Activated CD8-positive, alpha-beta memory T cell treated with anti-CD3 and anti-CD28 coated beads for 4 hours (primary cell): Measurements from ENCODE around the gene C10orf53.
"Not testable (repeated sequence)": the region's sequence is repeated elsewhere in the genome, so short reads cannot be mapped to it uniquely, and the experiment has no call there.

ENCODE experiments used
- DNase-seq, 2 donors: peaks; one replicate each; pipeline ENCODE4 v3.0.0-alpha.2; 2020; ENCODE audit warnings: low read depth in 2 of 2

The C10orf53 gene

GRCh38 chr10:49652421-49653272 lies 26.8 kb upstream of the C10orf53 start:
- DNase-seq = no peak

GRCh38 chr10:49653273-49653929 lies 26.1 kb upstream of the C10orf53 start:
- DNase-seq = no peak

GRCh38 chr10:49654036-49654693 lies 25.3 kb upstream of the C10orf53 start:
- no peak for DNase-seq

DNA sequence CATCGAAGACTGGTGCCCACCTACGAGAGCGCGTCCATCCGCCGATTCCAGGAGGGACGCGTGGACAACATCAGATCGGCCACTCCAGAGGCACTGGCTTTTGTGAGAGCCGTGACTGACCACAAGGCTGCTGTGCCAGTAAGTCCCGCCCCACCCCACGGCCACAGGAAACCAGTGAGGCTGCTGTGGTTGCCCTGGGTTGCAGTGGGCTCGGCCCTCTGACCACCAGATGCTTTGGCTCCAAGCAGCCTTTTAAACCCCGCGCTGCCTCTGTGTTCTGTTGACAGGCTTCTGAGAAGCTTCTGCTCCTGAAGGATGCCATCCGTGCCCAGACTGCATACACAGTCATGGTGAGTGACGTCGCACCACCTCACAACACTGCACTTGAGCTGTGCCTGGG lies 24.4 kb upstream of the C10orf53 start:
- DNase-seq = no peak

GRCh38 chr10:49656845-49657493 lies 22.5 kb upstream of the C10orf53 start:
- no peak for DNase-seq

- DNase-seq = no peak
These were observed 21.8 kb upstream of the C10orf53 start for GRCh38 chr10:49657606-49658005.

GRCh38 chr10:49661140-49661856 lies 18.2 kb upstream of the C10orf53 start:
- no peak for DNase-seq

DNA sequence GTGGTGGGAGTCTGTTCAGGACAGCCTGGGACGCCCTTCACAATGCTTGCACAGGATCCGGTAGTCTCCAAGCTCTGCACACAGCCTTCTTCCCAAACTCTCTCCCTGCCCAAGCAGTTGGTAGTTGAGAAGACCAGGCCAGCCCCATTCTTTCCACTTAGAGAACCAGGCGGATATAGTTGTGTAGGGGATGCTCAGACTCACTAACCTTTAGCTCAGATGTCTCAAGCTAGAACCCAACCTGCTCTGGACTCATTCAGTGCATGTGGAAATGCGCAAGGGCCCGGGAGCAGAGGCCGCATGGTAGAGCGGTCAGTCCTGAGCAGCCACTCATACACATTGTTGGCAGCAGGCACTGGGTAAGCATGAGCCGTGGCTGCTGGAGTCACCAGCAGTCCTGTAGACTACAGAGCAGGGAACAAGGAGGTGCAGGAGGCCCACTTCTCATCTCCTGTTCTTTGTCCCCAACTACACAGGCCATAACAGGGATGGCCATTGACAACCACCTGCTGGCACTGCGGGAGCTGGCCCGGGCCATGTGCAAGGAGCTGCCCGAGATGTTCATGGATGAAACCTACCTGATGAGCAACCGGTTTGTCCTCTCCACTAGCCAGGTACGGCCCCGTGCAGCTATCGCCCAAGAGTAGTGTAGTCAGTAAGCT lies 17.2 kb upstream of the C10orf53 start:
- no peak for DNase-seq

- DNase-seq = no peak
These were observed 15.9 kb upstream of the C10orf53 start for GRCh38 chr10:49663596-49663995.

DNA sequence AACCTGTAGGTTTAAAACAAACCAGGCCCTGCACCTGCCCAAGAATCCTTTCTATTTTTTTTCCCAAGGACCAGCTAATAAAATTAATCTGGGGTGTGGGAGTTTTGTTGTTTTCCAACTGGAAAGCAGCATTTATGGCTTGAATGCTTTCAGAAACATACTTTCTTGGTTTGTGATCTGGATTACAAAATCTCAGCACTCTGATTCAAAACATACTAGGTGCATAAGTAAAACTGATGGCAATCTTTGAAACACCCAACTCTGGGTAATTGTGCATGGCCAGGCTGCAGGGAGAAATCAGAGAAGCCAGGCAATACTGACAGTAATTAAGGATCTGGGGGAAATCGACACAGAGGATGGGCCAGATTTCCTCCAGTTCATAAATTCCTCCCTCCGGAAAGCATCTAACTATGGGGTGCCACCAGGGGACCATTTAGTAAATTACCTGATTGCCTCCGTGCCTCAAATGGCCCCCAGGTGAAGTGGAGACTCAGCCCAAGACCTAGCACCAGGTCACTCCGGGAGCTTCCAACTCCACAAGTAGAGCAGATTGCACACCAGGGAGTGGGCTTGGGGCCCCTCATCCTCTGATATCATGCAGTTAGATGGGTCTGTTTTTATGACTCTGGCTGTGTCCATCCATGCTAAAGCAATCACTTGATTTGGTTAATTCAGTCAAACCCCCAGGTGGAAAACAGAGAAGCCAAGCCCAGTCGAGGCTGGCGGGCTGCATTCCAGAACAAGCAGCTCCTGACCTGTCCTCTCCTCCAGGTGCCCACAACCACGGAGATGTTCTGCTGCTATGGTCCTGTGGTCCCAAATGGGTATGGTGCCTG lies 15.2 kb upstream of the C10orf53 start:
- DNase-seq = no peak

GRCh38 chr10:49664842-49665355 lies 14.6 kb upstream of the C10orf53 start:
- DNase-seq = no peak

DNA sequence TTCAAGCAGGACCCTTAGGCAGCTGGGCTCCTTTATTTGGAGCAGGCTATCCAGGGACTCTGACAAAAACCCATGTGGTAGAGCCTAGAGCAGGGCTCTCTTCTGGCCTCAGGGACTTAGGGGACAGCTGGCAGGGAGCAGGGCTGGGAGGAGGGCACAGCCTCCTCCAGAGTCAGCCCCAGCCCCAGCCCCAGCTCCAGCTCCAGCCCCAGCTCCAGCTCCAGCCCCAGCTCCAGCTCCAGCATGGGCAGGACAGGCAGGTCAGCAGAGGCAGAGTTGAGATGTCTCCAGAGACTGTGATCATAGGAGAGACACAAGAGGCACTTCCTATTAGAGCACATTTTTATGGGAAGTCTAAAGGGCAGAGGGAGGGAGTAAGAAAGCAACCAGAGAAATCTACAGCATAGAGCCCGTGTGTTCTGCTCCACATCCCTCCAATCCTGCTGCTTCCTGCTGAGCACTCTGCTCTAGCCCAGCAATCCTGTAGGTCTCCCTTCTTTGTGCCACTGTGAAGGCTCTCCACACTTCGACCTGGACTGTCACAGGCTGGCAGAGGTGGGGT lies 13.3 kb upstream of the C10orf53 start:
- no peak for DNase-seq

GRCh38 chr10:49666685-49667084 lies 12.8 kb upstream of the C10orf53 start:
- DNase-seq = no peak

- no peak for DNase-seq
These were observed 11.5 kb upstream of the C10orf53 start for GRCh38 chr10:49667991-49668390.

DNA sequence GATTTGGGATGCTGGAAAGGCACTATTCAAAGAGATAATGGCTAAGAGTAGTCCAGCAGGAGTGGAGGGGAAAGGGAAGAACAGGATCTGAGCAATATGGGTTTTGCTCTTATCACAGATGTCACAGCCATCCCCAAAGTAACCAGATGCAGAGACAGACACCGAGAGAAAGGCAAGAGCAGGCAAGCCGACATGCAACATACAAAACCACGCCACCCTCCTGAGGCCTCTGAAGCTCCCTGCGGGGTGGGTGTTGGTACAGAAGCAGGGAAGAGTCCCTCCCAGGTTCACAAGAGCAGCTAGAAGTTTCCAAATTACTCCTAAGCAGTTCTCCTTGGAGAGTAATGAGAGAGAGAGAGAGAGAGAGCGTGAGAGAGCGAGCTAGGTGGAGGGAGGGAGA lies 10.8 kb upstream of the C10orf53 start:
- no peak for DNase-seq

DNA sequence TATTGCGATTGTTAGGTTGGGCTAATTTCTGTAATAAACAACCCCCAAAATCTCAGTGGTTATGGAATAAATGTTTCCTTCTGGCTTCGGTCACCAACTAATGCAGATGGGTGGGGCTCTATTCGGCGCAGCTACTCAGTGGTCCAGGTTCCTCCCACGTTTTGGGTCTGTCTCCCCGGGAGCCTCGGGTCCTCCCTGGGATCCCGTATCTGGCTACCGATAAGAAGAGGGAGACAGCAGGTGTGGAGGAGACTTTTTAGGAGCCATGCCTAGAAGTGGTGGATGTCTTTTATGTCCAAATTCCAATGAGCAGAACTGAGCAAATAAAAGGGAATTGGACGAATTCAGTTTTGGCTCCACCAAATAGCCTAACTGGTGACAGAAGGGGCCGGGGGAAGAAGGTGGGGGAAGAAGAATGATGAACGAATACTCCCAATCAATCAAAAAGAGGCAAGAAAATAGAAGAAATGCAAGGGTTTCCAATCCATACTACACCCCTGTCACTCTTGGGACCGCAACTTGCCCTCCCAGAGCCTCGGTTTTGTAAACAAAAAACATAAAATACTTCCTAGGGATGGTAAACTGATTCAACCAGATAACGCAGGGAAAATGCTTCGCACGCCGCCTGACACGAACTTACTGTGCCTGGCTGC lies 498 bp upstream of the C10orf53 start:
- DNase-seq = no peak

- not testable (repeated sequence) for DNase-seq
These were observed 3.0 kb downstream of the C10orf53 start for GRCh38 chr10:49682449-49682848.

DNA sequence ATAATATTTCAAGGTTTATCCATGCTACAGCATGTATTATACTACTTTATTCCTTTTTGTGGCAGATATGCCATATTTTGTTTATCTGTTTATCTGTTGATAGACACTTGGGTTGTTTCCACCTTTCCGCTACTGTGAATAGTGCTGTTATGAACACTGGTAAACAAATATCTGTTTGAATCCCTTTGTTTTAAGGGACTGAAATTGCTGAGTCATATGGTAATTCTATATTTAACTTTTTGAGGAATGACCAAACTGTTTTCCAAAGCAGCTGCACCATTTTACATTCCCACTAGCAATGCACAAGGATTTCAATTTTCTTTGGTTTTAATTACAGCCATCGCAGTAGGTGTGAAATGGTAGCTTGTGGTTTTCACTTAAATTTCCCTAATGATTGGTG lies 3.4 kb downstream of the C10orf53 start:
- no peak for DNase-seq

GRCh38 chr10:49686651-49687050 lies 7.2 kb downstream of the C10orf53 start:
- no peak for DNase-seq
